K562 (cell line): ENCODE measurements around the gene KCNH2. TPM values are rescaled to one million over a fixed set of nuclear protein-coding genes. Genes with fewer than 3 reads are reported as not detected.

Experiments
- CBX8 ChIP-seq: fragments of 200-600 bp; sonication (generic); IDR thresholded peaks from 2 replicates; pipeline ENCODE4 v1.6.1; 2012; ENCODE audit warnings: borderline replicate concordance, mixed run types, low read depth, mild to moderate bottlenecking, moderate library complexity, mixed read lengths, low read length, control low read depth, inconsistent platforms; ENCODE audit not compliant: poor library complexity, severe bottlenecking; ENCODE audit errors: extremely low read depth
- CTBP1 ChIP-seq: fragments of 450-650 bp; IDR thresholded peaks from 2 replicates; pipeline ENCODE4 v1.6.1; 2016; ENCODE audit warnings: borderline replicate concordance
- DMBX1 ChIP-seq: fragments of 250-450 bp; sonication (Bioruptor Pico); IDR thresholded peaks from 2 replicates; pipeline ENCODE4 v1.8.0; 2022; ENCODE audit warnings: inconsistent platforms, mild to moderate bottlenecking, moderate library complexity, borderline replicate concordance
- GMEB1 ChIP-seq: fragments of 250-450 bp; sonication (Bioruptor Pico); IDR thresholded peaks from 2 replicates; pipeline ENCODE4 v1.4.0; 2020; ENCODE audit warnings: mild to moderate bottlenecking
- KDM1A ChIP-seq, 2 experiments: fragments of 450-650 bp; IDR thresholded peaks; 2 replicates each; pipeline ENCODE4 v1.6.1; 2016; ENCODE audit warnings: mild to moderate bottlenecking in 2 of 2
- NCOA2 ChIP-seq, 2 experiments: fragments of 450-650 bp; IDR thresholded peaks; 2 replicates each; pipeline ENCODE4 v1.6.1; 2018; ENCODE audit warnings: mild to moderate bottlenecking in 2 of 2, moderate library complexity in 1 of 2; ENCODE audit not compliant: partially characterized antibody in 2 of 2
- PCBP1 ChIP-seq: fragments of 200-400 bp; formaldehyde crosslinking; IDR thresholded peaks from 2 replicates; pipeline ENCODE4 v1.6.1; 2018; ENCODE audit warnings: mild to moderate bottlenecking, low read depth, low read length; ENCODE audit not compliant: poor library complexity, severe bottlenecking
- RHOXF2B ChIP-seq: fragments of 250-450 bp; sonication (Bioruptor Pico); conservative IDR thresholded peaks from 2 replicates; pipeline ENCODE4 v1.5.1; 2021
- SFPQ ChIP-seq: fragments of 200-400 bp; formaldehyde crosslinking; IDR thresholded peaks from 2 replicates; pipeline ENCODE4 v1.6.1; 2017; ENCODE audit warnings: mild to moderate bottlenecking, low read depth, low read length, moderate library complexity
- TAL1 ChIP-seq: fragments of 450-650 bp; IDR thresholded peaks from 2 replicates; pipeline ENCODE4 v1.6.1; 2016; ENCODE audit warnings: mild to moderate bottlenecking
- TCF3 ChIP-seq: sonication (generic); formaldehyde crosslinking; IDR thresholded peaks from 2 replicates; pipeline ENCODE4 v1.4.0; 2020; ENCODE audit warnings: mild to moderate bottlenecking, missing genetic modification reagents
- TEAD4 ChIP-seq, 2 experiments: sonication (generic) in 1 of 2; formaldehyde crosslinking in 1 of 2; IDR thresholded peaks; 2 replicates each; pipeline versions ENCODE4 v1.6.1 to v1.8.0; 2012 to 2022; ENCODE audit warnings: borderline replicate concordance in 1 of 2, inconsistent platforms in 1 of 2, low read length in 1 of 2, mild to moderate bottlenecking in 1 of 2, missing genetic modification reagents in 1 of 2
- ZBTB9 ChIP-seq: fragments of 450-650 bp; formaldehyde crosslinking; IDR thresholded peaks from 2 replicates; pipeline ENCODE4 v1.4.0; 2020; ENCODE audit warnings: mild to moderate bottlenecking, moderate library complexity
- ZNF280A ChIP-seq: fragments of 450-650 bp; IDR thresholded peaks from 2 replicates; pipeline ENCODE4 v1.6.1; 2018; ENCODE audit warnings: mild to moderate bottlenecking, low read depth; ENCODE audit not compliant: partially characterized antibody
- ZNF639 ChIP-seq, 2 experiments: fragments of 200-800 bp in 1 of 2; sonication (Bioruptor generic) in 1 of 2; sonication (generic) in 1 of 2; formaldehyde crosslinking in 1 of 2; IDR thresholded peaks in 1 of 2; conservative IDR thresholded peaks in 1 of 2; 2 replicates each; pipeline versions ENCODE4 v1.5.0 to v1.6.1; 2016 to 2020; ENCODE audit warnings: missing compliant biosample characterization in 1 of 2, missing genetic modification characterization in 1 of 2, missing genetic modification reagents in 1 of 2
- ZNF717 ChIP-seq: fragments of 250-450 bp; sonication (Bioruptor Pico); IDR thresholded peaks from 2 replicates; pipeline ENCODE4 v1.5.0; 2021
- polyA plus RNA-seq, 8 experiments: library from polyadenylated mRNA; depleted of rRNA in 4 of 8; stranded (reverse) in 5 of 8; unstranded in 3 of 8; fragments of >200 nt; fragmentation: Nextera tagmentation in 2 of 8; fragmentation: Illumina TruSeq in 1 of 8; extraction: Ambion mirVana in 2 of 8; extraction: Trizol in 1 of 8; gene quantifications; 2 replicates each; pipeline versions ENCODE4 v1.2.1 to v1.2.3, GENCODE V29; 2011 to 2014; ENCODE audit warnings: inconsistent platforms in 1 of 8, missing spikeins in 1 of 8
- total RNA-seq, 7 experiments: library from RNA; depleted of rRNA in 6 of 7; stranded (reverse); fragments of >200 nt in 6 of 7; fragmentation: Illumina TruSeq in 2 of 7; extraction: Trizol in 2 of 7; gene quantifications; 2 replicates each; pipeline versions ENCODE4 v1.2.1 to v1.2.3, GENCODE V29; 2011 to 2021; ENCODE audit warnings: low replicate concordance in 1 of 7

KCNH2 gene
- total and polyA plus RNA-seq, 9 of the 15 experiments (the other 6 are each of a cell fraction or from before 2014, with no cell fraction given): 18.1 to 368 (median 218) TPM

GRCh38 chr7:150931199-150931869 is 46.8 kb downstream of the KCNH2 start (continued):
- TF ChIP-seq SFPQ (no peak), KDM1A (IDR thresholded peaks at IDR 0.05) (peak in 1 of 2 experiments; percentile 30; a peak in 2 of 4 replicates), PCBP1 (no peak), DMBX1 (CRISPR knock-in tag) (no peak), RHOXF2B (no peak), TEAD4 (IDR thresholded peaks at IDR 0.05; ENCODE audit: low read length) (0 out of 2 replicates have a peak, but pooled peaks have one; percentile 8), TEAD4 (CRISPR knock-in tag; IDR thresholded peaks at IDR 0.05; ENCODE audit: borderline replicate concordance) (no peak), CBX8 (no peak), TCF3 (CRISPR knock-in tag) (0 out of 2 replicates have a peak, but pooled peaks have one; percentile 31), ZNF717 (CRISPR knock-in tag) (no peak), ZBTB9 (CRISPR knock-in tag) (peak; percentile 76; the same call in 1 of the 2 replicates), ZNF639 (CRISPR knock-in tag; conservative IDR thresholded peaks at IDR 0.05 in 1 of 2, IDR thresholded peaks at IDR 0.05 in 1 of 2) (no peak), CTBP1 (peak; percentile 18; the same call in 1 of the 2 replicates), NCOA2 (IDR thresholded peaks at IDR 0.05; ENCODE audit: partially characterized antibody in 2 of 2) (no peak), ZNF280A (no peak), GMEB1 (no peak), TAL1 (peak; percentile 51; the same call in 1 of the 2 replicates)
